Measurements from ENCODE around the gene IMMP2L.

The IMMP2L gene

GRCh38 chr7:110861163-110861562 is 701.1 kb downstream of the IMMP2L start:
- no peak for DNase-seq (ENCODE audit: low spot score)

DNA sequence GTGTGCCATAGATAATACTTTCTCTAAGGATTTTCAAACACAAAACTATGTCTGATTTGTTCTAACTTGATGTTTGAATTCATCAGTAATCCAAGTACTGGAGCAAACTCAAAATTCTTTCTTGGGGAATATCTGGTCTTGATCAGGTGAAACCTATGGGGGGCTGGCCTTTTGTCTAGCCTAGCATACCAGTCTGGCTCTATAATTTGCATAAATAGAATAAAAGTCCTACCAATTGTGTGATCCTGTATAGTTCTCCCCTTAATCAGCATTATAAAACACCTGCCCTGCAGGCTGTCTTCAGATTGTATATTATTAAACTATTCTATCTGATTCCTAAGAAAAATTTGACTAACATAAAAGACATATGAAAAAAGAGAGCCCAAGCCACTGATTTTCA is 705.2 kb downstream of the IMMP2L start:
- no peak for DNase-seq (ENCODE audit: low spot score)

- DNase-seq (ENCODE audit: low spot score) = no peak
These were observed 705.6 kb downstream of the IMMP2L start for GRCh38 chr7:110856704-110857103.

DNA sequence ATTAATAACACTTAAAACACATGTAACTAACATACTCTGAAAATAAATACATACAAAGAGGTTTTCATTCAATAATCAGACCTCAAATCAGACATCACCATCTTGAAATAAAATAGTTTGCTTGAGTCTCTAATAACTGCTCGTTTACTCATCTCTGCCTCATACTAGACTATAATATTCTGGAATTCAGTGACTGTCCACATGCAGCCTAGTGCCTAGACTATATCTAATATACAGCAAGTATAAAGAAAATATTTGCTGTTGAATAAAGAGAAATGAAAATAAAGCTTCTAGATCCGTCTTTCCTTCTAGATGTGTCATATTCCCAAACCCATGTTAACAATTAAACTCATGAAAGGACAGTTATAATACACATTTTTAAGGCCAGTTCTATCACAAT is 707.6 kb downstream of the IMMP2L start:
- no peak for DNase-seq (ENCODE audit: low spot score)

DNA sequence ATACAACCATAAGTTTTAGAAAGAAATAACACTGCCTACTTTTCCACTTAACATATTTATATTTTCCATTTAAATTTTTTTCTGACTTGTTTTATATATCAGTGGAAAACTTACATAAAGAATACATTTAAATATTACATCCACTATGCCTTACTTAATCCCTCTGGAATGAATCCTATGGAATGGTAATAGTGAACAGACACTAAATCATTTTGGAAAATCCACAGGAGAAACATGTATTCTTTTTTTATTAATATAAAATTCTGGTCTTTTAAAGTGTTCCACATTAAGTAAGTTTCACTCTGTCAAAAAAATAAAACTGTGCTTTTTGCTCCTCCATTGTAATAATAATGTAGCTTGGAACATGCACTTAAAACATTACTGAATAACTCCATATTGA is 708.1 kb downstream of the IMMP2L start:
- no peak for DNase-seq (ENCODE audit: low spot score)

DNA sequence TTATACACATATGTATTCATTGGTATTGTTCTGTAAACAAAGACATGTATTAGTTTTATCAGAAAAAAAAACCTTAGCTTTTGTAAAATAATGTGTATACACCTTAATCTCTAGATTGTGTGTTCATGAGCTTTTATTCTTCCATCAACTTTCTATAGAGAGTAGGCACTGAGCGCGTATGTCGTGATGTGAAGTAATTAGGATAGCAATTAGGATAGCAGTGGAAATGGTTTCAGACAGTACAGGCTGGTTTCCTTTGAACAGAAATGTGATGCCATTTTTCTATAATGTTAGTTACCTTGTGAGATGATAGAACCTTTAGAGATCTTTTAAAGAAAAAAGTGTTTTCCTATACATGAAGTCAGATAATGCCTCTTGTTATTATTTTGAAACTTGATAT is 709.0 kb downstream of the IMMP2L start:
- no peak for DNase-seq (ENCODE audit: low spot score)

DNA sequence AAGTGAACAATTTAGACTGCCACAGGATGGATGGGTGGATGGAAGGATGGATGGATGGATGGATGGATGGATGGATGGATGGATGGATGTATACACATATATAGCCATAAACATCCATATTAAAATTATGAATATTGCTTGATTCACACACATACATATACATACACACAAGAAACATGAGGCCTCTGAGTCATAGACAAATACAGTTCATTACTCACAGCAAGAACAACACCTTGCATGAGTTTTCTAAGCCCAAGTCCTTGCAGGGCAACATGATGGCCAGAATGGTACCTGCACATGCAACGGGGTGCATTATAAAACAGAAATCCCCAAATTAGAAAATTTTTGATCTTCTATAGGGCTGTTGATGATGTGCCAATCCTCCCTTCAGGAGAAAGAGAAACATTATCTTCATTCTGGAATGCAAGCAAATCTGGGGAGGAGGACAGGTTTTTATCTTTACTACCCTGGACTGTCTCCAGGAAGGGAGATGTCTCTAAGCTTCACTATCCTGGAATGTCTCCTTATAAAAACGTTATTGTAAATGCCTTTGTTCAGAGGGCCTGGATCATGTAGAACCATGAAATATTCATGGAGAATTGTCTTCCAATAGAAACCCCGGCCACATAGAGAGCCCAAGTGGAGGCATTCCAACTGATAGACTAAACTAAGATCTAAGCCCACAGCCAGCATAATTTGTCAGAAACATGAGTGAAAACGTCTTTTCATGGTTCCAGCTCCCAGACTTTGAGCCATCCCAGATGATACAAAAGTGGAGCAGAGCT is 709.9 kb downstream of the IMMP2L start:
- DNase-seq (ENCODE audit: low spot score) = no peak

GRCh38 chr7:110850224-110850623 is 712.1 kb downstream of the IMMP2L start:
- no peak for DNase-seq (ENCODE audit: low spot score)

- no peak for DNase-seq (ENCODE audit: low spot score)
These were observed 719.5 kb downstream of the IMMP2L start for GRCh38 chr7:110842796-110843195.

GRCh38 chr7:110841840-110842545 is 720.3 kb downstream of the IMMP2L start:
- DNase-seq (ENCODE audit: low spot score) = no peak

GRCh38 chr7:110839866-110840265 is 722.4 kb downstream of the IMMP2L start:
- DNase-seq (ENCODE audit: low spot score) = no peak

DNA sequence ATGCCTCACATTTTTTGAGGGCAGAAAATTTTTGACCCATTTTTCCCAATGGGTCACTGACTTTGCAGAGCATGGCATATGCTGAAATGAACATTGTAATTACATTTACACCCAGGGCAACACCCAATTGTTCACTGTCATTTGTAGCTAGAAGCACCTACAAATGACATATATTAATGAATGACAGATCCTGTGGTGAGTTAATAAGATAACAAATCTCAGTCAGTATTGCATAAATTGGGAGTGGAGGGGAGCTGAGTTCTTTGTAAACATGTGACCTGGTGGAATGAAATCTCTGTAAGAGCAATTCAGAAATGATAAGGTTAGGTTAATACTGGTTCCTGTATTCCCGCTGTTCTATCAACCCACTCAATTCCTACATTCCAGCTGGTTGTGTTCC is 726.4 kb downstream of the IMMP2L start:
- DNase-seq (ENCODE audit: low spot score) = no peak

GRCh38 chr7:110835218-110835617 is 727.1 kb downstream of the IMMP2L start:
- DNase-seq (ENCODE audit: low spot score) = no peak

DNA sequence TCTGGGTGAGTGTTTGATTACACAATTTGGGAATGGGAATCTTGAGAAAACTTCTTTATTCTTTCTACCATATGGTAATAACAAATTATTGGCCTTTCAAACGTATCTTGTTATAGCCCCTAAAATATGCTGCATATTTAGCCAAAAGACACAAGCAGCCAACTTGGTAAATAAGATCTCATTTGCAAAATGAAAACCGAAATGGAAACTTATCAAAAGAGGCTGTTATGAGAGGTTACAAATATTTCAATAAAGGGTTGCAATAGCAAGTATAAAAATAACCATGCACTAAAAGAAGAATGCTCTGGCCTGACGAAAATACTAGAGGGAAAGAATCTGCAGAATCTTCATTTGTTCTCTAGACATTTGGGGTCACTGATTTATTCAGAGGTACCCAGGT is 730.9 kb downstream of the IMMP2L start:
- DNase-seq (ENCODE audit: low spot score) = no peak

GRCh38 chr7:110830778-110831177 is 731.5 kb downstream of the IMMP2L start:
- no peak for DNase-seq (ENCODE audit: low spot score)

DNA sequence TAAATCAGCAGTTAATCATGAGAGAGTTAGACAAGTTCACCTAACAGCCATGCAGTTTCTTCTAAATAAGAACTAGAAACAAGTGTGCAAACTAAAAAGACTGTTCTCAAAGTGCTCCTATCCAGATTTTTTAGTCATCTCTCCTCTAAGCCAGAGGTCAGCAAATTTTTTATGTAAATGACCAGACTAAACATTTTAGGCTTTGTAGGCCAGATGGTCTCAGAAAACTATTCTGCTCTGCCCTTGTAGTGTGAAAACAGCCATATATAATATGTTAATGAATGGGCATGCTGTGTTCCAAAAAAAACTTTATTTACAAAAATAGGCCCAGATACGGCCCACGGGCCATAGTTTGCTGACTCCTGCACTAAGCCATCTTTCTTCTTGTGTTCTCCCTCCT is 734.4 kb downstream of the IMMP2L start:
- no peak for DNase-seq (ENCODE audit: low spot score)

DNA sequence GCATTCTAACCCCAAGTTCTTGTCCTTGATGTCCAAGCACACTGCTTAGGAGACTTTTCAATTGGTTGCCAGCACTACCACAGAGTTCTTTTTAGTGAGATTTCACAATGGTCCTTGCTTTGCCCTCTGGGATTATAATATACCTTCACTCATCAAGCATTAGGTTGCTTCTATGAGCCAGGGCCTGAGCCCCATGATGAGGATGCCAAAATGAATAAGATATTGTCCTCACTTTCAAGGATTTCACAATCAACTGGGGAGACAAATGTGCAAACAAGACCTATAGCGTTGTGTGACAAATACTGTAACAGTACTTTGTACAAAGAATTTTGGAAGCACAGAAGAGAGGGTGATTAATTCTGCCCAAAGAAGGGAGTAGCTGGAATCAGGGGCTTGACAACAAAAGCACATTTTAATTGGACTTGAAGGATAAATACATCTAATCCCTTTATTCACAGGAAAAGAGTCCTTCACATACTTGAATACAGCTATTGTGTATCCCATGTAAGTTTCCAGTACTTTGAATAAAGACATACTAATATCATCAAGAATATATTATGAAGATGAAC is 734.9 kb downstream of the IMMP2L start:
- DNase-seq (ENCODE audit: low spot score) = no peak

GRCh38 chr7:110813986-110814385 is 748.3 kb downstream of the IMMP2L start:
- no peak for DNase-seq (ENCODE audit: low spot score)

- no peak for DNase-seq (ENCODE audit: low spot score)
These were observed 752.5 kb downstream of the IMMP2L start for GRCh38 chr7:110809832-110810231.

DNA sequence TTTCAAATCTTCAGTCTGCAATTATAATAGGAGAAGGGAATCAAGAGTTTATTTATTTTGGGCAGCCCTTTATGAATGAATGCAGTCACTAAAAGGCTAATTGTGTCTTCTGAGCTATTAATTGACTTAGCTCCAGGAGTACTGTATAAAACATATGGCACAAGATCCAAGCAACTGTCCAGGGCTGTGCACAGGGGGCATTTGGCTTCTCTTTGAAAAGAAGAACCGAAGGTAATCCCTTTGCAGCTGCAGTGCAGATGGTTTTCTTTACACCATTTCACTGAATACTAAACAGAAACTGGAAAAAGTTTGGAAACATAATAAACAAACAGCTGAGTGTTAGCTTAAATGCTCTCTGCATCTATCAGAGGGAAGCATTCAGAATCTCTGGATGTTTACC is 753.9 kb downstream of the IMMP2L start:
- peak; percentile 14 for DNase-seq (ENCODE audit: low spot score)

GRCh38 chr7:110804501-110804900 is 757.8 kb downstream of the IMMP2L start:
- DNase-seq (ENCODE audit: low spot score) = no peak

- no peak for DNase-seq (ENCODE audit: low spot score)
These were observed 758.6 kb downstream of the IMMP2L start for GRCh38 chr7:110803602-110804143.

GRCh38 chr7:110801502-110801901 is 760.8 kb downstream of the IMMP2L start:
- DNase-seq (ENCODE audit: low spot score) = no peak

Data from COLO829 (cell line).